H9 (cell line): ENCODE data around the gene SFMBT1. TPM values are rescaled to one million over a fixed set of nuclear protein-coding genes. Genes with fewer than 3 reads are reported as not detected.

Experiments
- DNase-seq: peaks from one replicate; pipeline ENCODE4 v3.0.0-alpha.2; 2017
- H2AFZ ChIP-seq: one replicate; pipeline ENCODE4 v1.6.1; 2013; ENCODE audit warnings: mild to moderate bottlenecking, low read length, control low read depth, moderate library complexity
- H2AK5ac ChIP-seq: 2 replicates; pipeline ENCODE4 v1.6.1; 2013; ENCODE audit warnings: low read length, control low read depth, mixed read lengths; ENCODE audit not compliant: insufficient read length
- H2BK120ac ChIP-seq: one replicate; pipeline ENCODE4 v1.6.1; 2013; ENCODE audit warnings: low read depth, mild to moderate bottlenecking, low read length, control low read depth, inconsistent platforms; ENCODE audit not compliant: poor library complexity, severe bottlenecking
- H2BK12ac ChIP-seq: 2 replicates; pipeline ENCODE4 v1.6.1; 2013; ENCODE audit warnings: low read length, control low read depth, mixed read lengths, low read depth; ENCODE audit not compliant: insufficient read length
- H2BK15ac ChIP-seq: 2 replicates; pipeline ENCODE4 v1.6.1; 2013; ENCODE audit warnings: low read depth, low read length, control low read depth
- H2BK20ac ChIP-seq: one replicate; pipeline ENCODE4 v1.6.1; 2013; ENCODE audit warnings: low read depth, mild to moderate bottlenecking, low read length, control low read depth, inconsistent platforms; ENCODE audit not compliant: poor library complexity, severe bottlenecking
- H2BK5ac ChIP-seq: 2 replicates; pipeline ENCODE4 v1.6.1; 2013; ENCODE audit warnings: low read length, control low read depth, mixed read lengths; ENCODE audit not compliant: insufficient read length
- H3K14ac ChIP-seq: 2 replicates; pipeline ENCODE4 v1.6.1; 2013; ENCODE audit warnings: low read length, control low read depth; ENCODE audit not compliant: insufficient read depth
- H3K18ac ChIP-seq: 2 replicates; pipeline ENCODE4 v1.6.1; 2013; ENCODE audit warnings: low read depth, mild to moderate bottlenecking, mixed read lengths, low read length, control low read depth; ENCODE audit not compliant: insufficient read length
- H3K23ac ChIP-seq: 2 replicates; pipeline ENCODE4 v1.6.1; 2013; ENCODE audit warnings: low read length, control low read depth, mixed read lengths, low read depth; ENCODE audit not compliant: insufficient read length
- H3K23me2 ChIP-seq: 2 replicates; pipeline ENCODE4 v1.6.1; 2013; ENCODE audit warnings: low read depth, mild to moderate bottlenecking, mixed read lengths, low read length, control low read depth; ENCODE audit not compliant: insufficient read length, poor library complexity, severe bottlenecking
- H3K27ac ChIP-seq: 2 replicates; pipeline ENCODE4 v1.5.1; 2013; ENCODE audit warnings: low read length, control low read depth, mixed read lengths, low read depth; ENCODE audit not compliant: insufficient read length
- H3K27me3 ChIP-seq: 2 replicates; pipeline ENCODE4 v1.6.1; 2013; ENCODE audit warnings: low read length, control low read depth, inconsistent platforms; ENCODE audit not compliant: insufficient read depth
- H3K4ac ChIP-seq: 2 replicates; pipeline ENCODE4 v1.6.1; 2013; ENCODE audit warnings: low read depth, mild to moderate bottlenecking, control low read depth, inconsistent platforms, low read length, moderate library complexity
- H3K4me1 ChIP-seq: 2 replicates; pipeline ENCODE4 v1.6.1; 2013; ENCODE audit warnings: low read length, control low read depth, inconsistent platforms; ENCODE audit not compliant: insufficient read depth
- H3K4me2 ChIP-seq: 2 replicates; pipeline ENCODE4 v1.6.1; 2013; ENCODE audit warnings: low read length, control low read depth, mixed read lengths; ENCODE audit not compliant: insufficient read length, insufficient read depth
- H3K56ac ChIP-seq: 2 replicates; pipeline ENCODE4 v1.6.1; 2013; ENCODE audit warnings: low read depth, mild to moderate bottlenecking, mixed read lengths, low read length, control low read depth; ENCODE audit not compliant: insufficient read length
- H3K79me1 ChIP-seq: 2 replicates; pipeline ENCODE4 v1.6.1; 2013; ENCODE audit warnings: low read depth, mild to moderate bottlenecking, moderate library complexity, low read length, control low read depth, inconsistent platforms; ENCODE audit not compliant: insufficient read depth, poor library complexity, severe bottlenecking
- H3K79me2 ChIP-seq: 2 replicates; pipeline ENCODE4 v1.6.1; 2013; ENCODE audit warnings: low read length, control low read depth, inconsistent platforms; ENCODE audit not compliant: insufficient read depth
- H3K9ac ChIP-seq: 2 replicates; pipeline ENCODE4 v1.6.1; 2013; ENCODE audit warnings: low read length, control low read depth, mixed read lengths; ENCODE audit not compliant: insufficient read length; ENCODE audit errors: extremely low read depth
- H3K9me3 ChIP-seq: one replicate; pipeline ENCODE4 v1.6.1; 2013; ENCODE audit warnings: low read depth, low read length, inconsistent platforms; ENCODE audit not compliant: control insufficient read depth
- H3T11ph ChIP-seq: one replicate; pipeline ENCODE4 v1.6.1; 2013; ENCODE audit warnings: mild to moderate bottlenecking, low read length, control low read depth, inconsistent platforms
- H4K20me1 ChIP-seq: one replicate; pipeline ENCODE4 v1.6.1; 2013; ENCODE audit not compliant: control insufficient read depth, insufficient read length, insufficient read depth
- H4K5ac ChIP-seq: 2 replicates; pipeline ENCODE4 v1.6.1; 2013; ENCODE audit warnings: low read depth, mild to moderate bottlenecking, mixed read lengths, low read length, control low read depth; ENCODE audit not compliant: insufficient read length
- H4K8ac ChIP-seq: replicated peaks from 2 replicates; pipeline ENCODE4 v1.6.1; 2013; ENCODE audit warnings: low read length, control low read depth, mixed read lengths, low read depth; ENCODE audit not compliant: insufficient read length
- H4K91ac ChIP-seq: 2 replicates; pipeline ENCODE4 v1.6.1; 2013; ENCODE audit warnings: low read depth, mild to moderate bottlenecking, moderate library complexity, mixed read lengths, low read length, control low read depth; ENCODE audit not compliant: insufficient read length
- H3K27ac Mint-ChIP-seq, 3 experiments: 2 replicates in 2 of 3; 3 replicates in 1 of 3; pipeline ENCODE4 v1.8.0; 2020 to 2021; ENCODE audit warnings: mixed read lengths in 3 of 3, mild to moderate bottlenecking in 1 of 3, moderate library complexity in 1 of 3
- H3K27me3 Mint-ChIP-seq: 2 replicates; pipeline ENCODE4 v1.8.0; 2021; ENCODE audit warnings: low read depth, mild to moderate bottlenecking, moderate library complexity, mixed read lengths
- H3K36me3 Mint-ChIP-seq, 3 experiments: 2 replicates in 2 of 3; 3 replicates in 1 of 3; pipeline ENCODE4 v1.8.0; 2020 to 2021; ENCODE audit warnings: low read depth in 3 of 3, mixed read lengths in 3 of 3; ENCODE audit not compliant: insufficient read depth in 1 of 3
- H3K4me1 Mint-ChIP-seq, 2 experiments: 2 replicates each; pipeline ENCODE4 v1.8.0; 2020; ENCODE audit warnings: mixed read lengths in 2 of 2
- H3K4me3 Mint-ChIP-seq, 2 experiments: 2 replicates in 1 of 2; 3 replicates in 1 of 2; pipeline ENCODE4 v1.8.0; 2020 to 2021; ENCODE audit warnings: mild to moderate bottlenecking in 2 of 2, mixed read lengths in 2 of 2, moderate library complexity in 1 of 2
- H3K9me3 Mint-ChIP-seq, 2 experiments: 2 replicates in 1 of 2; 3 replicates in 1 of 2; pipeline ENCODE4 v1.8.0; 2020; ENCODE audit warnings: mild to moderate bottlenecking in 2 of 2, mixed read lengths in 2 of 2, moderate library complexity in 1 of 2
- WGBS: extraction: QIAGEN DNeasy Blood & Tissue Kit; methylation state at CpG from one replicate; pipeline ENCODE4 v1.1.7; 2013; ENCODE audit warnings: missing lambda C conversion rate, low lambda C conversion rate, mixed read lengths; ENCODE audit not compliant: insufficient read length; ENCODE audit errors: extremely low coverage; 5-methylcytosine and 5-hydroxymethylcytosine counted together
- total RNA-seq: library from RNA; stranded (reverse); gene quantifications from 2 replicates; pipeline ENCODE4 v1.2.1, GENCODE V29; 2021
- TF ChIP-seq, protein P1 (sequence below): fragments of 200-600 bp; sonication (generic); conservative IDR thresholded peaks from 3 replicates; pipeline ENCODE4 v1.8.0; 2021; ENCODE audit warnings: antibody characterized with exemption, mild to moderate bottlenecking

The SFMBT1 gene
- total RNA-seq, 1 experiment from 2014 or later, result 15.3 TPM

DNA sequence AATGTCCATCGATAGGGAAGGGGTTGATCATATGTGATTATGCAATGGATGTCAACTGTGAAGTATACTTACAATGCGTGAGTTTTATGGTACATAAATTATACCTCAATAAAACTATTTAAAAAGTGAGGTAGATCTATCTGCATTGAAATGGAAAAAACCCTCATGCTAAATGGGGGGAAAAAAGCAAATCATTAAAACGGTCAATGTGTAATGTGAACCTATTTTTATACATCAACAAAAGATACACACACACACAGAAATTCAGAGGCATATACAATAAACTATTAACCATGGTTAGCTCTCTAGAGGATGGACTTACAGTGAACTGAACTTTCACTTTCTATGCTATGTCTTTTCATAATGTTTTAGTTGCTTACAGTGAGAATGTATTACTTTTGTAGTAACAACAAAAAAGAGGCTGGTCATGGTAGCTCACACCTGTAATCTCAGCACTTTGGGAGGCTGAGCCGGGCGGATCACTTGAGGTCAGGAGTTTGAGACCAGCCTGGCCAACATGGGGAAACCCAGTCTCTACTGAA, 171.6 kb downstream of the SFMBT1 start:
- Histone ChIP-seq H2BK5ac (no peak overlapping the region), H3K4me1 (no peaks in the 10 kb centered on the region; the same call in 1 of the 2 replicates), H3K4ac (no peak overlapping the region), H2AK5ac (no peak overlapping the region), H4K5ac (no peak overlapping the region), H3K27me3 (no peaks in the 10 kb centered on the region), H3K4me2 (no peak overlapping the region), H3K79me1 (no peaks in the 10 kb centered on the region), H4K20me1 (no peaks in the 10 kb centered on the region), H2BK120ac (no peak overlapping the region), H3K9ac (no peak overlapping the region), H3K23me2 (no peaks in the 10 kb centered on the region), H3K56ac (no peak overlapping the region), H3T11ph (no peak overlapping the region), H3K9me3 (no peaks in the 10 kb centered on the region), H2BK12ac (no peak overlapping the region), H3K18ac (no peak overlapping the region), H3K79me2 (peaks cover 3% of the 10 kb centered on the region; the same call in 1 of the 2 replicates), H4K8ac (no peak overlapping the region), H2AFZ (no peak overlapping the region), H2BK15ac (no peak overlapping the region), H4K91ac (no peak overlapping the region), H2BK20ac (no peak overlapping the region), H3K27ac (no peak overlapping the region), H3K23ac (no peak overlapping the region), H3K14ac (no peak overlapping the region)
- H3K36me3 Mint-ChIP-seq, result peaks cover 0 to 2% (median 0%) of the 10 kb centered on the region in 3 experiments; a peak in 2 of 7 replicates
- H3K4me1 Mint-ChIP-seq, result peaks cover 18 to 24% of the 10 kb centered on the region in 2 experiments
- DNase-seq, result no peak
- H3K27me3 Mint-ChIP-seq, result no peaks in the 10 kb centered on the region
- no peaks in the 10 kb centered on the region for H3K9me3 Mint-ChIP-seq
- TF ChIP-seq, protein P1, sequence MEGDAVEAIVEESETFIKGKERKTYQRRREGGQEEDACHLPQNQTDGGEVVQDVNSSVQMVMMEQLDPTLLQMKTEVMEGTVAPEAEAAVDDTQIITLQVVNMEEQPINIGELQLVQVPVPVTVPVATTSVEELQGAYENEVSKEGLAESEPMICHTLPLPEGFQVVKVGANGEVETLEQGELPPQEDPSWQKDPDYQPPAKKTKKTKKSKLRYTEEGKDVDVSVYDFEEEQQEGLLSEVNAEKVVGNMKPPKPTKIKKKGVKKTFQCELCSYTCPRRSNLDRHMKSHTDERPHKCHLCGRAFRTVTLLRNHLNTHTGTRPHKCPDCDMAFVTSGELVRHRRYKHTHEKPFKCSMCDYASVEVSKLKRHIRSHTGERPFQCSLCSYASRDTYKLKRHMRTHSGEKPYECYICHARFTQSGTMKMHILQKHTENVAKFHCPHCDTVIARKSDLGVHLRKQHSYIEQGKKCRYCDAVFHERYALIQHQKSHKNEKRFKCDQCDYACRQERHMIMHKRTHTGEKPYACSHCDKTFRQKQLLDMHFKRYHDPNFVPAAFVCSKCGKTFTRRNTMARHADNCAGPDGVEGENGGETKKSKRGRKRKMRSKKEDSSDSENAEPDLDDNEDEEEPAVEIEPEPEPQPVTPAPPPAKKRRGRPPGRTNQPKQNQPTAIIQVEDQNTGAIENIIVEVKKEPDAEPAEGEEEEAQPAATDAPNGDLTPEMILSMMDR, result no peak
- no peak overlapping the region for H3K27ac Mint-ChIP-seq
- WGBS, result no CpG with 5 or more reads among the region's 5 CpGs
- no peak overlapping the region for H3K4me3 Mint-ChIP-seq
